Endothelial cell of umbilical vein (primary cell): ENCODE results near the gene RTN4. TPM values are rescaled to one million over a fixed set of nuclear protein-coding genes. Genes with fewer than 3 reads are reported as not detected.

ENCODE experiments used
- BruUV-seq: library from RNA; stranded (reverse); fragments of 400-500 nt; replicated peaks from 2 replicates; lab custom pipeline; 2021; lab: Mats Ljungman, UMichigan
- CTCF ChIA-PET: fragments of 300-600, 350-600 bp; sonication (Branson Sonifier 250); formaldehyde crosslinking; loops from one replicate; lab custom pipeline; 2021; ENCODE audit warnings: antibody characterized with exemption, inconsistent platforms; lab: Charles Lee
- POLR2A ChIA-PET: fragments of 300-600, 350-600 bp; sonication (Branson Sonifier 250); formaldehyde crosslinking; loops from one replicate; lab custom pipeline; 2021; ENCODE audit warnings: antibody characterized with exemption, inconsistent platforms; lab: Charles Lee
- DNase-seq: peaks from one replicate; pipeline ENCODE4 v3.0.0-alpha.2; 2011; ENCODE audit warnings: low read depth, low spot score
- FAIRE-seq: peaks from 2 replicates; lab custom pipeline; 2011; peaks lifted over from hg19 to GRCh38; lab: Jason Lieb, UNC
- H2AFZ ChIP-seq: 2 replicates; pipeline ENCODE4 v1.6.0; 2012; ENCODE audit warnings: low read depth, low read length, control low read depth, inconsistent platforms
- H3K27ac ChIP-seq: 2 replicates; pipeline ENCODE4 v1.5.1; 2011; ENCODE audit warnings: low read depth, mild to moderate bottlenecking, control low read depth, low read length, moderate library complexity; ENCODE audit not compliant: insufficient read depth
- H3K27me3 ChIP-seq, 2 experiments: 2 replicates each; pipeline versions ENCODE4 v1.6.0 to v1.6.1; 2011; ENCODE audit warnings: low read length in 2 of 2, mixed read lengths in 1 of 2; ENCODE audit not compliant: control insufficient read depth in 2 of 2, insufficient read depth in 2 of 2
- H3K36me3 ChIP-seq, 2 experiments: 2 replicates in 1 of 2; 3 replicates in 1 of 2; pipeline ENCODE4 v1.5.1; 2011; ENCODE audit warnings: low read length in 2 of 2, mild to moderate bottlenecking in 1 of 2, moderate library complexity in 1 of 2; ENCODE audit not compliant: control insufficient read depth in 2 of 2, insufficient read depth in 2 of 2; ENCODE audit errors: extremely low read depth in 1 of 2
- H3K4me1 ChIP-seq: 3 replicates; pipeline ENCODE4 v1.5.1; 2011; ENCODE audit warnings: mild to moderate bottlenecking, low read length; ENCODE audit not compliant: control insufficient read depth, insufficient read depth; ENCODE audit errors: extremely low read depth
- H3K4me2 ChIP-seq: 2 replicates; pipeline ENCODE4 v1.6.1; 2011; ENCODE audit warnings: low read length, control low read depth, mixed read lengths; ENCODE audit not compliant: insufficient read depth
- H3K4me3 ChIP-seq, 3 experiments: fragments of 200-600 bp in 1 of 3; sonication (generic), shearing (Covaris generic) in 1 of 3; replicated peaks in 1 of 3; 2 replicates each; pipeline ENCODE4 v1.5.1; 2011 to 2016; ENCODE audit warnings: control low read depth in 3 of 3, low read length in 3 of 3, mild to moderate bottlenecking in 2 of 3, inconsistent platforms in 1 of 3, low read depth in 1 of 3, moderate library complexity in 1 of 3; ENCODE audit not compliant: insufficient read depth in 1 of 3
- H3K79me2 ChIP-seq: 2 replicates; pipeline ENCODE4 v1.6.0; 2012; ENCODE audit warnings: low read length, inconsistent platforms; ENCODE audit not compliant: control insufficient read depth, insufficient read depth
- H3K9ac ChIP-seq: replicated peaks from 2 replicates; pipeline ENCODE3; 2011; ENCODE audit warnings: low read length, control low read depth; ENCODE audit not compliant: insufficient read depth; ENCODE audit errors: extremely low read depth
- H3K9me1 ChIP-seq: replicated peaks from 3 replicates; pipeline ENCODE4 v1.6.0; 2011; ENCODE audit warnings: mild to moderate bottlenecking, low read length; ENCODE audit not compliant: control insufficient read depth, insufficient read depth; ENCODE audit errors: extremely low read depth
- H3K9me3 ChIP-seq: replicated peaks from 2 replicates; pipeline ENCODE4 v1.5.1; 2012; ENCODE audit warnings: low read length, inconsistent platforms; ENCODE audit not compliant: control insufficient read depth, insufficient read depth
- H4K20me1 ChIP-seq: replicated peaks from 2 replicates; pipeline ENCODE3; 2011; ENCODE audit warnings: mild to moderate bottlenecking, low read length; ENCODE audit not compliant: control insufficient read depth, insufficient read depth; ENCODE audit errors: extremely low read depth
- CTCF ChIP-seq, 2 donors: IDR thresholded peaks; 1 replicate in 1 of 2; 2 replicates in 1 of 2; pipeline ENCODE4 v1.5.1; 2011; ENCODE audit warnings: low read length in 2 of 2, mild to moderate bottlenecking in 2 of 2, moderate library complexity in 2 of 2, control low read depth in 1 of 2, inconsistent platforms in 1 of 2, low read depth in 1 of 2; ENCODE audit not compliant: insufficient read depth in 1 of 2; ENCODE audit errors: extremely low read depth in 1 of 2
- EZH2 ChIP-seq: IDR thresholded peaks from 2 replicates; pipeline ENCODE4 v1.6.1; 2012; ENCODE audit warnings: borderline replicate concordance, low read depth, mild to moderate bottlenecking, moderate library complexity, low read length, inconsistent platforms; ENCODE audit not compliant: severe bottlenecking
- FOS ChIP-seq: IDR thresholded peaks from 2 replicates; pipeline ENCODE4 v1.6.1; 2011; ENCODE audit warnings: mild to moderate bottlenecking, low read length, moderate library complexity, borderline replicate concordance; ENCODE audit not compliant: insufficient read depth
- GATA2 ChIP-seq: IDR thresholded peaks from 2 replicates; pipeline ENCODE4 v1.7.0; 2011; ENCODE audit warnings: low read depth, mild to moderate bottlenecking, moderate library complexity, mixed read lengths, low read length; ENCODE audit not compliant: insufficient read length, insufficient read depth
- JUN ChIP-seq: IDR thresholded peaks from 2 replicates; pipeline ENCODE4 v1.6.1; 2011; ENCODE audit warnings: borderline replicate concordance, low read depth; ENCODE audit not compliant: insufficient read length, insufficient read depth
- MAX ChIP-seq: IDR thresholded peaks from 2 replicates; pipeline ENCODE4 v1.6.1; 2011; ENCODE audit not compliant: insufficient read depth, insufficient read length
- MYC ChIP-seq: IDR thresholded peaks from one replicate; pipeline ENCODE4 v1.6.1; 2011; ENCODE audit warnings: mild to moderate bottlenecking, low read depth, low read length
- POLR2A ChIP-seq: IDR thresholded peaks from 2 replicates; pipeline ENCODE4 v1.6.1; 2012; ENCODE audit warnings: low read depth, mild to moderate bottlenecking, control low read depth, low read length
- POLR2AphosphoS5 ChIP-seq: IDR thresholded peaks from 2 replicates; pipeline ENCODE4 v1.6.1; 2012; ENCODE audit warnings: low read depth, mild to moderate bottlenecking, control low read depth, low read length, moderate library complexity; ENCODE audit not compliant: insufficient read depth
- dilution Hi-C: fragments of 300-500 bp; cut with MboI; formaldehyde crosslinking; loops from one replicate; pipeline ENCODE4 v1.15.0; 2019; ENCODE audit warnings: low sequenced_read_pairs; ENCODE audit not compliant: extremely low pct_ligation_motif_present
- intact Hi-C: fragments of 100-400 bp; cut with micrococcal nuclease; formaldehyde crosslinking; loops from one replicate; pipeline ENCODE4 v1.10.0; 2022
- polyA plus RNA-seq, 4 experiments: library from polyadenylated mRNA; depleted of rRNA in 3 of 4; stranded (reverse) in 3 of 4; unstranded in 1 of 4; fragments of >200 nt; gene quantifications; 2 replicates each; pipeline versions ENCODE4 v1.2.1 to v1.2.3, GENCODE V29; 2011 to 2012; ENCODE audit warnings: missing spikeins in 1 of 4
- total RNA-seq: library from RNA; stranded (reverse); gene quantifications from 2 replicates; pipeline ENCODE4 v1.2.3, GENCODE V29; 2021

RTN4 gene
- total and polyA plus RNA-seq, 2 donors (not counting 3 experiments of a cell fraction or from before 2014, with no cell fraction given): 253 to 486 TPM

DNA sequence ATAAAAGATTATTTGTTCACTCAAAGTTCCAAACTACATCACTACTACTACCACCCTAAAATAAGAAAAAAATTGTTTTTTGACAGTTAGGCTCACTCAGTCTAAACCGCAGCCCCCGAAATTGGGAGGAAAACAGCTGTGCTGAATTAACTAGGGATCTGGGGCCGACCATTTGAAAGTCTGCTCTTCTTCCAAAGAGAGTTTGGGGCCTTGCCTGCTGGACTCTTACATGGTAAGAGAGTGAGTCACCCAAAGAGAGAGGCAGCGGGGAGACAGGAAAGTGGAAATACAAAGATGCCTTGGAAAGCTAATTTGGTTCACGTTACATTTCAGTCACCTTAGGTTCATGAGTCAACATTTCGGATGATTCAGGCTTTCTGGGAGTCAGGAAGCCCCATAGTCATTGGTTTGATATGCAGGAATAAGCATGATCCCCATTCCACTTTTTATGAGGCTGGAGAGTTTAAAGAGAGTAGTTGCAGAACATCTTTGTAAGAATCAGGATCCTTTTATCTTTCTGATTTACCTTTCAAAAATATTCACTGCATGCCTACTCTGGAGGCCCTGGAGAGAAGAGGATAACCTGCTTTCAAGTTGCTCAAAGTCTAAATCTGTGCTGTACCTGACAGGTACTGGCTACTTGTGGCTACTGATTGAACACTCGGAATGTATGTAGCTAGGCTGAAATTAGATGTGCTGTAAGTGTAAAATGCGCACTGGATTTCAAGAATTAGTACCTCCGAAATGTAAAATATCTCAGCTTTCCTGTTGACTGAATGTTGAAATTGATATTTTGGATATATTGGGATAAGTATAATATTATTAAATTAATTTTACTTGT is 995 bp upstream of the RTN4 start:
- intact Hi-C loops (loop anchor here (2.0 kb wide), 3 partner anchors 50 to 182 kb away; partner anchors contain the start of genes CLHC1 and RPS27A), dilution Hi-C loops (no loop called here)
- Histone ChIP-seq H3K4me2 (peak overlapping the region; percentile 93), H3K9me1 (no peaks in the 10 kb centered on the region), H3K27me3 (no peaks in the 10 kb centered on the region), H2AFZ (no peak overlapping the region), H4K20me1 (peaks cover 6% of the 10 kb centered on the region), H3K27ac (peak overlapping the region; percentile 97), H3K9ac (peak overlapping the region; percentile 97), H3K4me1 (peaks cover 30% of the 10 kb centered on the region), H3K36me3 (no peaks in the 10 kb centered on the region), H3K79me2 (peaks cover 42% of the 10 kb centered on the region), H3K4me3 (peak overlapping the region; percentile 25 to 86 (median 72)), H3K9me3 (no peaks in the 10 kb centered on the region)
- TF ChIP-seq GATA2 (peak; percentile 36), FOS (peak; percentile 100), EZH2 (no peak), MYC (no peak), POLR2A (peak; percentile 76), MAX (no peak), POLR2AphosphoS5 (peak; percentile 97), CTCF (IDR thresholded peaks at IDR 0.05; ENCODE audit: extremely low read depth in 1 of 2, insufficient read depth in 1 of 2, low read depth in 1 of 2, low read length in 2 of 2) (no peak), JUN (peak; percentile 98)
- POLR2A ChIA-PET: interaction anchor here (0.6 to 2.5 kb wide), 11 partner anchors 13 to 533 kb away, joined by 3 to 9 read pairs (median 4); no protein-coding TSS in a partner anchor
- TSS peak; percentile 72 for BruUV-seq
- FAIRE-seq: peak; percentile 99
- peak; percentile 96 for DNase-seq
- CTCF ChIA-PET: interaction anchor here (0.8 to 4.6 kb wide), 18 partner anchors 11 to 151 kb away, joined by 3 to 129 read pairs (median 4); no protein-coding TSS in a partner anchor
